ENCODE measurements around the gene CUX1. TPM values are rescaled to one million over a fixed set of nuclear protein-coding genes. Genes with fewer than 3 reads are reported as not detected.
A peak's percentile ranks its signal among the peaks of the same experiment; 100 is the strongest.
"Not testable (repeated sequence)": the region's sequence is repeated elsewhere in the genome, so short reads cannot be mapped to it uniquely, and the experiment has no call there.

The CUX1 gene
- total RNA-seq, 1 experiment from 2014 or later, result 64.3 TPM

GRCh38 chr7:101835136-101835535 is 17.7 kb downstream of the CUX1 start:
- Mint-ChIP-seq H3K36me3 (peaks cover 12% of the 10 kb centered on the region), H3K27ac (peak overlapping the region; percentile 67), H3K27me3 (ENCODE audit: low read depth) (no peaks in the 10 kb centered on the region), H3K9me3 (no peaks in the 10 kb centered on the region; the same call in 1 of the 2 replicates), H3K4me3 (no peak overlapping the region), H3K4me1 (peaks cover 40% of the 10 kb centered on the region)
- no peak for TF ChIP-seq CREB1 (CRISPR knock-in tag; IDR thresholded peaks at IDR 0.05)
- no peak for TF ChIP-seq GRHL2 (CRISPR knock-in tag; IDR thresholded peaks at IDR 0.05; ENCODE audit: insufficient replicate concordance, severe bottlenecking)
- TF ChIP-seq E2F1 (CRISPR knock-in tag; IDR thresholded peaks at IDR 0.05), result no peak
- TF ChIP-seq CREM (CRISPR knock-in tag; IDR thresholded peaks at IDR 0.05), result no peak
- DNase-seq (ENCODE audit: low spot score), result peak; percentile 3
- ChIA-PET POLR2A (no interaction called here), CTCF (no interaction called here)
- ATAC-seq, result no peak

- POLR2A ChIA-PET, result interaction anchor here (0.8 kb wide), 1 partner anchor 29 kb away, joined by 3 read pairs; no protein-coding TSS in a partner anchor
- TF ChIP-seq ZNF121 (CRISPR knock-in tag; IDR thresholded peaks at IDR 0.05), result peak; percentile 76; the same call in 1 of the 2 replicates
- CTCF ChIA-PET; H3K27me3 Mint-ChIP-seq (ENCODE audit: low read depth); DNase-seq (ENCODE audit: low spot score); ATAC-seq; H3K4me3 Mint-ChIP-seq; H3K27ac Mint-ChIP-seq; H3K9me3 Mint-ChIP-seq: not testable (repeated sequence)
- peaks cover 12% of the 10 kb centered on the region for H3K36me3 Mint-ChIP-seq
- peaks cover 35% of the 10 kb centered on the region for H3K4me1 Mint-ChIP-seq
Measured at GRCh38 chr7:101837433-101837832, 20.0 kb downstream of the CUX1 start.

GRCh38 chr7:101838837-101839483 is 21.5 kb downstream of the CUX1 start:
- POLR2A ChIA-PET, result interaction anchor here (0.6 kb wide), 1 partner anchor 460 kb away, joined by 5 read pairs; no protein-coding TSS in a partner anchor
- peaks cover 36% of the 10 kb centered on the region for H3K4me1 Mint-ChIP-seq
- ATAC-seq, result no peak; the same call in 1 of the 2 replicates
- no peaks in the 10 kb centered on the region for H3K27me3 Mint-ChIP-seq (ENCODE audit: low read depth)
- DNase-seq (ENCODE audit: low spot score), result peak; percentile 8
- no peak overlapping the region for H3K4me3 Mint-ChIP-seq
- peak overlapping the region; percentile 89 for H3K27ac Mint-ChIP-seq
- no peaks in the 10 kb centered on the region; the same call in 1 of the 2 replicates for H3K9me3 Mint-ChIP-seq
- peaks cover 6% of the 10 kb centered on the region; the same call in 1 of the 2 replicates for H3K36me3 Mint-ChIP-seq
- CTCF ChIA-PET, result no interaction called here
- TF ChIP-seq ZNF512 (CRISPR knock-in tag; IDR thresholded peaks at IDR 0.05; ENCODE audit: borderline replicate concordance) (no peak), JAZF1 (CRISPR knock-in tag; IDR thresholded peaks at IDR 0.05) (no peak), RELA (CRISPR knock-in tag; IDR thresholded peaks at IDR 0.05; ENCODE audit: borderline replicate concordance) (no peak), GTF2I (CRISPR knock-in tag; conservative IDR thresholded peaks at IDR 0.05) (no peak), E2F4 (CRISPR knock-in tag; IDR thresholded peaks at IDR 0.05; ENCODE audit: borderline replicate concordance, low read depth) (no peak), CREB1 (CRISPR knock-in tag; IDR thresholded peaks at IDR 0.05) (no peak), FOXP4 (CRISPR knock-in tag; IDR thresholded peaks at IDR 0.05) (no peak), E2F1 (CRISPR knock-in tag; IDR thresholded peaks at IDR 0.05) (no peak), NR3C1 (CRISPR knock-in tag; conservative IDR thresholded peaks at IDR 0.05; ENCODE audit: low read depth) (no peak), USF1 (CRISPR knock-in tag; IDR thresholded peaks at IDR 0.05) (no peak), ZSCAN18 (CRISPR knock-in tag; IDR thresholded peaks at IDR 0.05) (no peak)
